HL-60 (cell line): ENCODE data around the gene MT4.

Experiments used
- DNase-seq, 2 experiments: peaks; one replicate each; pipeline ENCODE4 v3.0.0-alpha.2; 2010 to 2020; ENCODE audit warnings: low read depth in 1 of 2, low spot score in 1 of 2
- H3K27ac ChIP-seq: fragments of 250-450 bp; sonication (Bioruptor Pico); replicated peaks from 2 replicates; pipeline ENCODE4 v1.5.1; 2020; ENCODE audit warnings: mild to moderate bottlenecking, moderate library complexity
- H3K27me3 ChIP-seq: fragments of 250-450 bp; sonication (Bioruptor Pico); 2 replicates; pipeline ENCODE4 v1.5.1; 2021; ENCODE audit warnings: mild to moderate bottlenecking, moderate library complexity; ENCODE audit not compliant: insufficient read depth, poor library complexity, severe bottlenecking
- H3K4me3 ChIP-seq: replicated peaks from 2 replicates; pipeline ENCODE4 v1.5.1; 2011; ENCODE audit warnings: mild to moderate bottlenecking, control low read depth, low read length; ENCODE audit not compliant: insufficient read depth
- CTCF ChIP-seq: IDR thresholded peaks from one replicate; pipeline ENCODE4 v1.5.1; 2011; ENCODE audit warnings: low read length, control low read depth, inconsistent platforms; ENCODE audit not compliant: insufficient read depth
- GABPA ChIP-seq: IDR thresholded peaks from 2 replicates; pipeline ENCODE4 v1.6.1; 2012; ENCODE audit warnings: low read depth
- POLR2AphosphoS5 ChIP-seq: IDR thresholded peaks from 2 replicates; pipeline ENCODE4 v1.6.1; 2012; ENCODE audit warnings: low read depth
- REST ChIP-seq: IDR thresholded peaks from 2 replicates; pipeline ENCODE4 v1.6.1; 2012; ENCODE audit warnings: low read depth; ENCODE audit not compliant: insufficient replicate concordance
- SPI1 ChIP-seq: IDR thresholded peaks from 2 replicates; pipeline ENCODE4 v1.6.1; 2012; ENCODE audit warnings: low read depth, mild to moderate bottlenecking, borderline replicate concordance

MT4 gene

GRCh38 chr16:56525236-56525635 is 39.6 kb upstream of the MT4 start:
- H3K4me3 ChIP-seq, result no peak overlapping the region
- TF ChIP-seq GABPA (no peak), REST (no peak), POLR2AphosphoS5 (no peak), CTCF (no peak), SPI1 (no peak)
- no peak for DNase-seq
- no peak overlapping the region for H3K27ac ChIP-seq
- H3K27me3 ChIP-seq, result peaks cover 8% of the 10 kb centered on the region

- H3K4me3 ChIP-seq, result no peak overlapping the region
- H3K27me3 ChIP-seq, result peaks cover 12% of the 10 kb centered on the region
- no peak for DNase-seq
- TF ChIP-seq POLR2AphosphoS5, result no peak
- TF ChIP-seq CTCF, result no peak
- TF ChIP-seq REST, result no peak
- no peak for TF ChIP-seq SPI1
- TF ChIP-seq GABPA, result no peak
- H3K27ac ChIP-seq, result no peak overlapping the region
Measured at GRCh38 chr16:56530872-56531271, 34.0 kb upstream of the MT4 start.

GRCh38 chr16:56532714-56533113 is 32.2 kb upstream of the MT4 start:
- H3K27ac ChIP-seq, result no peak overlapping the region
- no peak overlapping the region for H3K4me3 ChIP-seq
- peaks cover 12% of the 10 kb centered on the region for H3K27me3 ChIP-seq
- no peak for TF ChIP-seq SPI1
- no peak for TF ChIP-seq POLR2AphosphoS5
- no peak for TF ChIP-seq REST
- no peak for TF ChIP-seq CTCF
- no peak for TF ChIP-seq GABPA
- DNase-seq, result no peak
